ENCODE measurements around the gene PBLD. TPM values are rescaled to one million over a fixed set of nuclear protein-coding genes. Genes with fewer than 3 reads are reported as not detected.

Gene PBLD
- total RNA-seq, 4 donors from 2014 or later: 2.0 to 3.6 (median 2.8) TPM

GRCh38 chr10:68272833-68273232, 59.9 kb downstream of the PBLD start:
- intact Hi-C loops (cut with DNase I; ENCODE audit: low total_unique reads): no loop called here
- TF ChIP-seq CTCF (IDR thresholded peaks at IDR 0.05) (no peak), POLR2A (IDR thresholded peaks at IDR 0.05) (no peak)
- H3K4me3 ChIP-seq (ENCODE audit: low read depth, poor library complexity, severe bottlenecking): no peak overlapping the region
- DNase-seq (ENCODE audit: low spot score in 2 of 2): no peak

- TF ChIP-seq CTCF (IDR thresholded peaks at IDR 0.05) (no peak), POLR2A (IDR thresholded peaks at IDR 0.05) (no peak)
- intact Hi-C loops (cut with DNase I; ENCODE audit: low total_unique reads): no loop called here
- DNase-seq (ENCODE audit: low spot score in 2 of 2): no peak
- WGBS, 2 donors: 69 to 71% methylated on average over 7 of the region's 7 CpGs
- no peak overlapping the region for H3K4me3 ChIP-seq (ENCODE audit: low read depth, poor library complexity, severe bottlenecking)
Measured at GRCh38 chr10:68271196-68271882, 61.4 kb downstream of the PBLD start.

GRCh38 chr10:68269562-68270290, 63.0 kb downstream of the PBLD start:
- H3K4me3 ChIP-seq (ENCODE audit: low read depth, poor library complexity, severe bottlenecking): no peak overlapping the region
- TF ChIP-seq POLR2A (IDR thresholded peaks at IDR 0.05) (no peak), CTCF (IDR thresholded peaks at IDR 0.05) (no peak)
- intact Hi-C loops (cut with DNase I; ENCODE audit: low total_unique reads): no loop called here
- no peak for DNase-seq (ENCODE audit: low spot score in 2 of 2)
- 89 to 94% methylated on average over 2 of the region's 2 CpGs for whole genome bisulfite sequencing, 2 donors

- no peak for DNase-seq (ENCODE audit: low spot score in 2 of 2)
- TF ChIP-seq POLR2A (IDR thresholded peaks at IDR 0.05): no peak
- TF ChIP-seq CTCF (IDR thresholded peaks at IDR 0.05): no peak
- intact Hi-C loops (cut with DNase I; ENCODE audit: low total_unique reads): no loop called here
- 84 to 89% methylated on average over 8 of the region's 8 CpGs for WGBS, 2 donors
- H3K4me3 ChIP-seq (ENCODE audit: low read depth, poor library complexity, severe bottlenecking): no peak overlapping the region
Measured at GRCh38 chr10:68261132-68261856, 71.4 kb downstream of the PBLD start.

GRCh38 chr10:68253346-68253745, 79.4 kb downstream of the PBLD start:
- WGBS, 2 donors: 35 to 44% methylated on average over 1 of the region's 1 CpG
- no peak for DNase-seq (ENCODE audit: low spot score in 2 of 2)
- no peak overlapping the region for H3K4me3 ChIP-seq (ENCODE audit: low read depth, poor library complexity, severe bottlenecking)
- no peak for TF ChIP-seq CTCF (IDR thresholded peaks at IDR 0.05)
- TF ChIP-seq POLR2A (IDR thresholded peaks at IDR 0.05): no peak
- intact Hi-C loops (cut with DNase I; ENCODE audit: low total_unique reads): no loop called here
